ENCODE measurements around the gene FAM9C.
"Not testable (repeated sequence)": the region's sequence is repeated elsewhere in the genome, so short reads cannot be mapped to it uniquely, and the experiment has no call there.

Gene FAM9C

GRCh38 chrX:13044441-13044840, at the start of gene FAM9C:
Gene FAM9C, minus strand, starts transcription at chrX:13044620. Its CDS starts 831 bp downstream, at chrX:13043789.
- DNase-seq (ENCODE audit: low read depth in 2 of 2), result no peak

GRCh38 chrX:13093529-13094140, 49.2 kb upstream of the FAM9C start:
- DNase-seq (ENCODE audit: low read depth in 2 of 2), result no peak

GRCh38 chrX:13092455-13092941, 48.1 kb upstream of the FAM9C start:
- DNase-seq (ENCODE audit: low read depth in 2 of 2), result peak in 1 of 2 donors; percentile 54

- DNase-seq (ENCODE audit: low read depth in 2 of 2), result no peak
These were observed 46.8 kb upstream of the FAM9C start for GRCh38 chrX:13091111-13091765.

- no peak for DNase-seq (ENCODE audit: low read depth in 2 of 2)
These were observed 46.1 kb upstream of the FAM9C start for GRCh38 chrX:13090339-13091110.

- no peak for DNase-seq (ENCODE audit: low read depth in 2 of 2)
These were observed 45.6 kb upstream of the FAM9C start for GRCh38 chrX:13090027-13090338.

GRCh38 chrX:13088156-13088487, 43.7 kb upstream of the FAM9C start:
- no peak for DNase-seq (ENCODE audit: low read depth in 2 of 2)

- peak in 1 of 2 donors; percentile 32 for DNase-seq (ENCODE audit: low read depth in 2 of 2)
These were observed 43.1 kb upstream of the FAM9C start for GRCh38 chrX:13087322-13088155.

- DNase-seq (ENCODE audit: low read depth in 2 of 2), result not testable (repeated sequence)
These were observed 42.4 kb upstream of the FAM9C start for GRCh38 chrX:13086793-13087321.

- DNase-seq (ENCODE audit: low read depth in 2 of 2), result no peak
These were observed 41.7 kb upstream of the FAM9C start for GRCh38 chrX:13086076-13086475.

GRCh38 chrX:13085526-13085925, 41.1 kb upstream of the FAM9C start:
- no peak for DNase-seq (ENCODE audit: low read depth in 2 of 2)

GRCh38 chrX:13084611-13085010, 40.2 kb upstream of the FAM9C start:
- DNase-seq (ENCODE audit: low read depth in 2 of 2), result no peak

GRCh38 chrX:13083755-13084326, 39.4 kb upstream of the FAM9C start:
- DNase-seq (ENCODE audit: low read depth in 2 of 2), result not testable (repeated sequence)

GRCh38 chrX:13082206-13083065, 38.0 kb upstream of the FAM9C start:
- DNase-seq (ENCODE audit: low read depth in 2 of 2), result no peak

GRCh38 chrX:13081395-13082205, 37.2 kb upstream of the FAM9C start:
- no peak for DNase-seq (ENCODE audit: low read depth in 2 of 2)

GRCh38 chrX:13080128-13080795, 35.8 kb upstream of the FAM9C start:
- no peak for DNase-seq (ENCODE audit: low read depth in 2 of 2)

- no peak for DNase-seq (ENCODE audit: low read depth in 2 of 2)
These were observed 34.5 kb upstream of the FAM9C start for GRCh38 chrX:13078739-13079444.

GRCh38 chrX:13077168-13077567, 32.7 kb upstream of the FAM9C start:
- no peak for DNase-seq (ENCODE audit: low read depth in 2 of 2)

Data from stimulated activated CD4-positive, alpha-beta T cell treated with anti-CD3 and anti-CD28 coated beads, Interleukin-1b, Interleukin-23, amount 100 ng/mL, for 1 hour (primary cell).